Measurements from ENCODE around the gene CMTR1.

GRCh38 chr6:37481711-37482605 lies 48.9 kb downstream of the CMTR1 start:
- TF ChIP-seq POLR2A (IDR thresholded peaks at IDR 0.05) (no peak), CTCF (IDR thresholded peaks at IDR 0.05) (no peak)

Measured in body of pancreas (tissue), 4 donors.